GM19372 (cell line): ENCODE data around the gene ZNRF3.

Experiments used
- ATAC-seq: cut with Tn5 transposase; IDR thresholded peaks from one replicate; pipeline ENCODE4 v1.9.1; 2021; ENCODE audit warnings: mild to moderate bottlenecking, low read depth, moderate library complexity; ENCODE audit not compliant: unreplicated experiment

ZNRF3 gene

DNA sequence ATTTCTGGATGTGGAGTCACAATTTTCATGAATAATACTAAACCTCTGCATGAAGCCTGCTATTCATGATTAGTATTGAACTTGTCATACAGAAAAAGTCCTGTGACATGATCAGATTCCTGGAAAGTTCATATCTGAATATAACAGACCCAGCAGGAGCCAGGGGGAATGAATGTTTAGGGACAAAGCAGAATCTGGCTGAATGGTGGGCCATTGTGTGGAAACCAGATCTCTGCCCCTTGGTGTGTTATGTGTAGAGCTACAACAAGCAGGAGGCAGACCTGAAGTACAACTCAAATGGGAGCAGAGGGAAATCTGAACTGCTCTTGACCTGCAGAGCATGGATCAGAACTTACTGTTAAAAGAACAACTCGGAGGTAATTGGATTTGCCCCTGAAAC is 219.7 kb downstream of the ZNRF3 start:
- no peak for ATAC-seq

DNA sequence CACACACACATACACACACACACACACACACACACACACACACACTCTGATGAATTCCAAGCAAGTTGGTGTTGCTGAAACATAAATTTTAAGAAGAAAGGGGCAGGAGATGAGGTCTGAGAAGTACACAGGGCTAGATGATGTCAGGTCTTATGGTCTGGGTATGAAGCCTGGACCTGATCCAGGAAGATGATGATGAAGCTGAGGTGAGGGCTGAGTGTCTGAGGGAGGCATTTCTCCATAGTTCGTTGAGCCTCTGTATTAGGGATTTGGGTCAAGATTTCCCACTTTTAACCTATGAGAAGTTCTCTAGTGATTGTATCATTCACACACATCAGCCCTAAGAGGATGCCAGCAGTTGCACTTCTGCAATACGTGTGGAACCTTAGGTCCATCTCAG is 222.1 kb downstream of the ZNRF3 start:
- no peak for ATAC-seq

DNA sequence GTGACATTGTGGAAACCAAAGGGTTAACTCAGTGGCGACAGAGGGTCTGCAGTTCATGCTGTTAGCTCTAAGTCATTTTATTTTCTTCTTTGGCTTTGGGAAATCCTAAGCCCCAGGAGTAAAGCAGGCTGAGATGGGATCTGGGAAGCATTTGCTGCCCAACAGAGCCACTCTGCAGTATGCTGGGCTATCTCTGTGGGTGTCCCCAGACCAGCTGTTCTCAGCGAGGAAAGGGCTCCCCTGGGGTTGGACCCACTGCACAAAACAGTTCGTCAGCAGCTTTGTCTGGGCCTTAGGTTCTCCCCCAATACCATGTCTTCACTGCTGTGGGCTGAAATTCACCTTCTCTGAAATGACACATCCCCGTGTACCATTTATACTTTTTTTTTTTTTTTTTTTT is 223.5 kb downstream of the ZNRF3 start:
- ATAC-seq = no peak
